ENCODE measurements around the gene MPDU1.
"Not testable (repeated sequence)": the region's sequence is repeated elsewhere in the genome, so short reads cannot be mapped to it uniquely, and the experiment has no call there.

Gene MPDU1

DNA sequence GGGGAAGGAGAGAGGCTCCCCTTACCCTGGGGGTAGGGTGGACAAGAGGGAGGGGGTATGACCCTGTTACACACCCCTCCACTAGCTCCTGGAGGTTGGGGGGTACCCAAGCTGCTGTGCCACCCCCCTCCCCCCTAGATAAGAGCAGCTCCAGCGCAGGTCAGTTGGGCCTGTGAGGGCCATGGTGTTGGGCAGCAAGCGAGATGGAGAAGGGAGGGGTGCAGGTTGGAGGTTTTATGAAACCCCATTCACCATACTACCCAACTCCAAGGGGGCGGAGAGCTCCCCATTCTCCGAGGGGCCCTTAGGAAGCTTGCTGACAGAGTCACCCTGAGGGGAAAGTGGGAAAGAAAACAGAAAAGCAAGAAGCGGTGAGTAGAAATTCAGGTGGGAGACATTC is 7.9 kb downstream of the MPDU1 start:
- TF ChIP-seq, protein P1, sequence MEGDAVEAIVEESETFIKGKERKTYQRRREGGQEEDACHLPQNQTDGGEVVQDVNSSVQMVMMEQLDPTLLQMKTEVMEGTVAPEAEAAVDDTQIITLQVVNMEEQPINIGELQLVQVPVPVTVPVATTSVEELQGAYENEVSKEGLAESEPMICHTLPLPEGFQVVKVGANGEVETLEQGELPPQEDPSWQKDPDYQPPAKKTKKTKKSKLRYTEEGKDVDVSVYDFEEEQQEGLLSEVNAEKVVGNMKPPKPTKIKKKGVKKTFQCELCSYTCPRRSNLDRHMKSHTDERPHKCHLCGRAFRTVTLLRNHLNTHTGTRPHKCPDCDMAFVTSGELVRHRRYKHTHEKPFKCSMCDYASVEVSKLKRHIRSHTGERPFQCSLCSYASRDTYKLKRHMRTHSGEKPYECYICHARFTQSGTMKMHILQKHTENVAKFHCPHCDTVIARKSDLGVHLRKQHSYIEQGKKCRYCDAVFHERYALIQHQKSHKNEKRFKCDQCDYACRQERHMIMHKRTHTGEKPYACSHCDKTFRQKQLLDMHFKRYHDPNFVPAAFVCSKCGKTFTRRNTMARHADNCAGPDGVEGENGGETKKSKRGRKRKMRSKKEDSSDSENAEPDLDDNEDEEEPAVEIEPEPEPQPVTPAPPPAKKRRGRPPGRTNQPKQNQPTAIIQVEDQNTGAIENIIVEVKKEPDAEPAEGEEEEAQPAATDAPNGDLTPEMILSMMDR (conservative IDR thresholded peaks at IDR 0.05; ENCODE audit: low read depth, low read length): no peak
- DNase-seq (ENCODE audit: low read depth): no peak
- H3K4me3 ChIP-seq (ENCODE audit: low read length): no peak overlapping the region

DNA sequence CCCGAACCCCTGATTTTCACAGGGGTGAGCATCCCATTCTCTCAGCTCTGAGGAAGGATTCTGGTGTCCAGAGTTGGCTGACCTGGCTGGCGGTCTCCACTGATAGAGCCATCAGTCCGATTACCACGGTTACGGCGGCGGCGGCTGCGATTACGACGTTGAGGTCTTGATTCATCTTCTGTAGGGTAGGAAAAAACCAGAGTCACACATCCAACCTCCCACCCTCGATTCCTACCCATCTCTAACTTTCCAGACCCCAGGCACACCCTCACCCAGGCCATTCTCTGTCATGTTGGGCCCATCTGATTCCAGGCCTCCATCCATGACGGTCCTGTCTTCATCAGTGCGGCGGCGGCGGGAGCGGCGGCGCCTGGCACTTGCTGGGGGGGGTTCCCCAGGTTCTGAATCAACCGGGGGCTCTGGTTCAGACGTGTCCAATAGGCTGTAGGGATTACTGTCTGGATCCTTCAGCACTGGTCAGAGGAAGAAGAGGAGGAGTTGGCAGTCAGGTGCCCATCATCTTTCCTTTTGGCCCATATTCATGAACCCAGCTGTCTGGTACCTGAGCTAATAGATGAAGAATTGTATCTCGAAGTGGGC is 8.9 kb downstream of the MPDU1 start:
- TF ChIP-seq, protein P1 (conservative IDR thresholded peaks at IDR 0.05; ENCODE audit: low read depth, low read length): no peak
- no peak for DNase-seq (ENCODE audit: low read depth)
- no peak overlapping the region for H3K4me3 ChIP-seq (ENCODE audit: low read length)

DNA sequence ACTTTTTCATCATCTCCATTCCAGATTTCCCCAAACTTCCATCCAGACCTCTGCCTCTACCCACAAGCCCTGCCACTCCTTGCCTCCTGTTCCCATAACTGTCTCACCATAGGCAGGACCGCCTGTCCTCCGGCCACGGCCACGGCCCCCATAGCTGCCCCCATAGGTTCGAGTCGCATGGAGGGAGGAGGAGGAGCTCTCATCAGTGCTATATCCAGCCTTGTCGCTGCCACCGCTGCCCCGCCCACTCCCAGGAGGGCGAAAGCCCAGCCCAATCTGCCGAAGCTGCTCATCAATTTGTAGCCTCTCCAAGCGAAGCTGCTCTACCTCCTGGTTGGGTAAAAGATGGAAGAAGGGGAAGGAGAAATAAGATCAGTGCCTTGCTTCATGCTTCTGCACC is 9.6 kb downstream of the MPDU1 start:
- no peak overlapping the region for H3K4me3 ChIP-seq (ENCODE audit: low read length)
- no peak for DNase-seq (ENCODE audit: low read depth)
- TF ChIP-seq, protein P1 (conservative IDR thresholded peaks at IDR 0.05; ENCODE audit: low read depth, low read length): no peak

DNA sequence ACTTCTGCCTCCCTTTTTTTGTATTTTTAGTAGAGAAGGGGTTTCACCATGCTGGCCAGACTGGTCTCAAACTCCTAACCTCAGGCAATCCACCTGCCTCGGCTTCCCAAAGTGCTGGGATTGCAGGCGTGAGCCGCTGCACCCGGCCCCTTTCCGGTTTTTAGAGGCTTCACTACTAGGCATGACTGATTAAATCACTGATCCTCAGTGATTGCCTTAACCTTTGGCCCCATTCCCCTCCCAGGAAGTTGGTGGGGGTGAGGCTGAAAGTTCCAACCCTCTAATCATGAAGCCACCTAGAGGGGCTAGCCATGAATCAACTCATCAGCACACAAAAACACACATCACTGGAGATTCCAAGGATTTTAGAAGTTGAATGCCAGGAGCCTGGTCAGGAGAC is 13.9 kb downstream of the MPDU1 start:
- not testable (repeated sequence) for H3K4me3 ChIP-seq (ENCODE audit: low read length); DNase-seq (ENCODE audit: low read depth)

DNA sequence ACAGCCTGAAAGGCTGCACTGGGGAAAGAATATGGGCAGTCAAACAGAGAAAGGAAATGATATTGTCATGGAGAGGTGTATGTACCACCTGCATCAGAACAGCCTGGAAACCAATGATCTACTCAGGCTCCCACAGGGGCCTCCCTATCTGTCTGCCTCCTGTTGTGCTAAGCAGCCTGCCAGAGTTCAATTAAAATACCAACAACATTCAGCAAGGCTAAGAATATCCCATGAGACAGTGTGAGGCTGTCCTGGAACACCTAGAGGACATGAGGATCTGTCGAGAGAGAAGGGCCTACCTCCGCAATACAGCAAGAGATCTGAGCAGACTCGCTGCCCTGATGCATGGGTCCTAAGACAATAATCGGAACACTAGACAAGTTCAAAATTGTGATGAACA is 22.6 kb downstream of the MPDU1 start:
- TF ChIP-seq, protein P1 (conservative IDR thresholded peaks at IDR 0.05; ENCODE audit: low read depth, low read length): no peak
- H3K4me3 ChIP-seq (ENCODE audit: low read length): no peak overlapping the region
- no peak for DNase-seq (ENCODE audit: low read depth)

DNA sequence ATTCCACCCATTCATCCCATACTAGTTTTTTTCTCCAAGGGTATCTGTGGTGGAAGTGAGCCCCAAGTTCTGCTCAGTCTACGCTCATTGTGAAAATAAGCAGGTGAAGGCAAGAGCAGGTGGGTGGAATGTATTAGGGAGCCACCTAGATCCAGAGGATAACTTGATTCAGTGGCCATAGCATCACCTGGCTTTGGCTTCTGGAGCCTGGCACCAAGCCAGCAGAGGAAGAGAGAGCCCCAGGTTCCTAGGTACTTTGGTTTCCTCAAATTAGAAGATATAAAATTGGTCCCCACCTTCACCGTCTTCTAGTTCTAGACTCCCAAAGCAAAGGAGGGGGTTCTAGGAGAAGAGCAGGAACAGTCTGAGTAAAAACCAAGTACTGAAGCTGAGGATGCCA is 27.0 kb downstream of the MPDU1 start:
- no peak for DNase-seq (ENCODE audit: low read depth)
- TF ChIP-seq, protein P1 (conservative IDR thresholded peaks at IDR 0.05; ENCODE audit: low read depth, low read length): no peak
- no peak overlapping the region for H3K4me3 ChIP-seq (ENCODE audit: low read length)

DNA sequence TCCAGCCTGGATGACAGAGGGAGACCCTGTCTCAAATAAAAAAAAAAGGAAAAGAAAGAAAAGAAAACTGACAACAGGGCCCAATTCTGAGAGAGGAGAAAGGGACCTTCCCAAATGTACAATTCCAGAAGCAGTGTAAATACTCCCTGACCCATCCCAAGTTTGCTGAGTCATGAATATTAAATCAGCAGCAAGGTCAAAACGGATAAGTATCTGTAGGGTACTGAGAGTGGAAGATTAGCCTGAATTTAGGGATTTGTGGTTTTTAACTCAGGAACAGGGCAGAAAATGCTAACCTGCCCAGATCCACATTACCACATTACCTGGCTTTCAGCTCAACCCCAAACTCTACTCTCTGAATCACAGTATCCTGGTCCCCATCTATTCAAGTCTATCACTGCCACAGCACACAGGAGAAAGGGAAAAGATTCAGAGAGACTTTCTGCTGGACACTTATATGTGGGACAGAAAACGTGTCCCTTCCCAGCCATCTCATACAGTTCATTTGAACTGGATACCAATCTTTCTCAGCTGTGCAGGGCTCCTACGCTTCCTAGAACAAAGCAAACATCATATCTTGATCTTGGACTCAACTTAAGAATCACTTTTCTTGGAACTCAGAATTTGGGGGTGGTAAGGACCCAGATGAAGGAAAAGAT is 28.1 kb downstream of the MPDU1 start:
- TF ChIP-seq, protein P1 (conservative IDR thresholded peaks at IDR 0.05; ENCODE audit: low read depth, low read length): no peak
- DNase-seq (ENCODE audit: low read depth): no peak
- peak overlapping the region; percentile 7 for H3K4me3 ChIP-seq (ENCODE audit: low read length)
